GM12801 (cell line): ENCODE results near the gene MAGEC3.

Experiments
- TF ChIP-seq, protein P1 (sequence below): IDR thresholded peaks from one replicate; pipeline ENCODE4 v1.5.1; 2011; ENCODE audit warnings: control low read depth; ENCODE audit not compliant: insufficient read length; ENCODE audit errors: extremely low read depth

Gene MAGEC3

GRCh38 chrX:141924293-141924692, 86.2 kb downstream of the MAGEC3 start:
- TF ChIP-seq, protein P1, sequence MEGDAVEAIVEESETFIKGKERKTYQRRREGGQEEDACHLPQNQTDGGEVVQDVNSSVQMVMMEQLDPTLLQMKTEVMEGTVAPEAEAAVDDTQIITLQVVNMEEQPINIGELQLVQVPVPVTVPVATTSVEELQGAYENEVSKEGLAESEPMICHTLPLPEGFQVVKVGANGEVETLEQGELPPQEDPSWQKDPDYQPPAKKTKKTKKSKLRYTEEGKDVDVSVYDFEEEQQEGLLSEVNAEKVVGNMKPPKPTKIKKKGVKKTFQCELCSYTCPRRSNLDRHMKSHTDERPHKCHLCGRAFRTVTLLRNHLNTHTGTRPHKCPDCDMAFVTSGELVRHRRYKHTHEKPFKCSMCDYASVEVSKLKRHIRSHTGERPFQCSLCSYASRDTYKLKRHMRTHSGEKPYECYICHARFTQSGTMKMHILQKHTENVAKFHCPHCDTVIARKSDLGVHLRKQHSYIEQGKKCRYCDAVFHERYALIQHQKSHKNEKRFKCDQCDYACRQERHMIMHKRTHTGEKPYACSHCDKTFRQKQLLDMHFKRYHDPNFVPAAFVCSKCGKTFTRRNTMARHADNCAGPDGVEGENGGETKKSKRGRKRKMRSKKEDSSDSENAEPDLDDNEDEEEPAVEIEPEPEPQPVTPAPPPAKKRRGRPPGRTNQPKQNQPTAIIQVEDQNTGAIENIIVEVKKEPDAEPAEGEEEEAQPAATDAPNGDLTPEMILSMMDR = no peak

GRCh38 chrX:141928432-141928831, 90.3 kb downstream of the MAGEC3 start:
- TF ChIP-seq, protein P1 = no peak

DNA sequence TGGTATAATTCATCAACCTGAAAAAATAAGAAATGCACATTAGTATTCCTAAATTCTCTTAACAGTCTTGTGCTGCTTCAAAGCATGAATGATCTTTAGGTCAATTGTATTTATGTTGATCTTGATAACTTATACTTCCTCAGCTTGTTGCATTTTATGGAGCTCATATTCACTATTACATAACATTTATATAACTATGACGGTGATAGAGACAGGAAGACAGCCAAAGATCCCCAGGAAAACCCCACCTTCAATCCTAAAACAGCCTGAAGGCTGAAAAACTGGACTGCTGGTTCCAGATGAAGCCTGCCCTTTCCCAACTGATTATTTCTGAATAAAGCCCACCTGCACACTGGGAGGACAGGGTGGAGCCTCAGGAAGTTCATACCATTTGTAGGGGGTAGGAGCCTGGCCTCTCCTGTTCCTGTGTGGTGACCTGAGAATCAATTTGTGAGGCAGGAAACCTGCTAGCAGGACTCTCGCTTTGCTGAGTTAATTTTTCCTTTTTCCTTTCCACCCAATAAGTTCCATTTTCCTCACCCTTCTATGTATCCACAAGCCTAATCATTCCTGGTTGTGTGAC, 96.0 kb downstream of the MAGEC3 start:
- TF ChIP-seq, protein P1 = no peak

DNA sequence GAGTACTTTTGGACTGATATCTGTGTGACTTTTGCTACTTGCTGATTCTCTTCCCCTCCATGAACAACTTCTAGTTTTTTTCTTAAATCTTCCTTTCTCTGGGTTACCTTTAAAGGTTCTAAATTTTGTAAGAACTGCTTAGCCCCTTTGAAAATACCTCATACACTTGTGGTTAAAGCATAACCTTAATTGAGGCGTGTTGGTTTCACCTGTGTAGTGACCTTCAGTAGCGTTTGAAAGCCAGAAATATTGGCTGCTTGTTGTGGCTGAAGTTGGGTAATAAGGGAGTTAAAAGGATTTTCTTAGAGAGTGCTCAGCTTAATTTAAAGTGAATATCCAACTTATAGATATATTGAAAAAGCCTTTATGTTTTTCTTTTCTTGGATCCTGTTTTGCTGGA, 97.5 kb downstream of the MAGEC3 start:
- TF ChIP-seq, protein P1 = no peak

DNA sequence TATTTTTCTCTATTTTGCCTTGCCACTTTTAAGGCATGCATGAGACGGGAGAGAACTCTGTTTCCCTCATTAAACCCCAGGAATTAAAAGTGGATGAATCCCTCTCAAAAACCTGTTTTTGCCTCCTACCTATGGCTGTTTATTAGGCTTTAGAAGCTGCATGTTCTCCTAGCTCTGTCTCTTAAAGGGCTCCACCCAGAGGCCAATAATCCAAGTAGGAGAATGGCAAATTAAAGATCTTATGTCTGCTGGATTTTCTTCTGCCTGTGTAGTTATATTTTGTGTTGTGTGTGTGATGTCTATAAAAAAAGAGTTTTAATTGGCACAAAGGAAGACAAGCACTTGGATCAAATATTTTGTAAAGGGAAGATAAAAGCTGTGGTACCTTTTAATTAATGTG, 98.0 kb downstream of the MAGEC3 start:
- TF ChIP-seq, protein P1 = no peak

- TF ChIP-seq, protein P1 = no peak
These were observed 103.1 kb downstream of the MAGEC3 start for GRCh38 chrX:141941234-141941633.

DNA sequence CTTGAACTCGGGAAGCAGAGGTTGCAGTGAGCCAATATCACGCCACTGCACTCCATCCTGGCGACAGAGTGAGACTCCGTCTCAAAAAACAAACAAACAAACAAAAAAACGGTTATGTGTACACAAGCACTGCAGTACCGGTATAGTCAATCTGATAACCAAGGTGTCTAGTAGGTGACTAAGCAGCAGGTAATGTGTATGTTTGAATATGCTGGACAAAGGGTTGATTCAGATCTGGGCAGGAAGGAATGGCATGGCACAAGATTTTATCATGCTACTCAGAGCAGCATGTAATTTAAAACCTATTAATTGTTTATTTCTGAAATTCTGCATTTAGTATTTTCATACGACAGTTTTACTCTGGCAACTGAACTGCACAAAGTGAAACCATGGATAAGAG, 107.3 kb downstream of the MAGEC3 start:
- TF ChIP-seq, protein P1 = no peak

GRCh38 chrX:141947350-141947749, 109.2 kb downstream of the MAGEC3 start:
- TF ChIP-seq, protein P1 = no peak
